RWPE1 (cell line): ENCODE measurements around the gene SENP1.

Experiments used
- CTCF ChIA-PET: fragments of 350-600 bp; sonication (Branson Sonifier 250); formaldehyde crosslinking; extraction: SDS; loops from one replicate; lab custom pipeline; 2021; lab: Yijun Ruan, JAX
- POLR2A ChIA-PET: fragments of 400-600 bp; formaldehyde crosslinking; extraction: SDS; loops from one replicate; lab custom pipeline; 2020; ENCODE audit warnings: antibody characterized with exemption; ENCODE audit not compliant: low non-redundant PET; lab: Yijun Ruan, JAX
- DNase-seq: peaks from one replicate; pipeline ENCODE4 v3.0.0; 2012; ENCODE audit warnings: low spot score
- H3K27ac ChIP-seq: fragments of 450-650 bp; 2 replicates; pipeline ENCODE4 v1.5.1; 2017
- TF ChIP-seq, protein P1 (sequence below): fragments of 450-650 bp; conservative IDR thresholded peaks from 2 replicates; pipeline ENCODE4 v1.5.1; 2017; ENCODE audit warnings: low read depth, mild to moderate bottlenecking

Gene SENP1

DNA sequence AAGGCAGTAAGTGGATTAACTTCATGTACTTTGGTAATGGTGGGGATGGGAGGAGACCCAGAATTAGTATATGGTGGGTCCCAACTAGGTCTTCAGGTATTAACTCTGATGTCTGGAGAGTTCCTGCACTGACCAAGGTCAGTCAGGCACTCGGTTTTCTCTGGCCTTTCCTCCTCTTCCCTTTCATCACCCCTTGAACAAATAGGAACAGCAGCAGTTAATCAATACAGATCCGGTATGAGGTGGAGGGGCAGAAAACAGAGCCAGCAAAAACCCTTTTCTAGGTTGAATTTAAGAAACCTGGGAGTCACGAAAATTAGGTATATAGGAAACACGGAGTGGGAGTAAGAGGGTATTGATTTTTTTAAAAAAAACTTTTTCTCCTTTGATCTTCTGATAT lies 17.3 kb upstream of the SENP1 start:
- CTCF ChIA-PET: no interaction called here
- TF ChIP-seq, protein P1, sequence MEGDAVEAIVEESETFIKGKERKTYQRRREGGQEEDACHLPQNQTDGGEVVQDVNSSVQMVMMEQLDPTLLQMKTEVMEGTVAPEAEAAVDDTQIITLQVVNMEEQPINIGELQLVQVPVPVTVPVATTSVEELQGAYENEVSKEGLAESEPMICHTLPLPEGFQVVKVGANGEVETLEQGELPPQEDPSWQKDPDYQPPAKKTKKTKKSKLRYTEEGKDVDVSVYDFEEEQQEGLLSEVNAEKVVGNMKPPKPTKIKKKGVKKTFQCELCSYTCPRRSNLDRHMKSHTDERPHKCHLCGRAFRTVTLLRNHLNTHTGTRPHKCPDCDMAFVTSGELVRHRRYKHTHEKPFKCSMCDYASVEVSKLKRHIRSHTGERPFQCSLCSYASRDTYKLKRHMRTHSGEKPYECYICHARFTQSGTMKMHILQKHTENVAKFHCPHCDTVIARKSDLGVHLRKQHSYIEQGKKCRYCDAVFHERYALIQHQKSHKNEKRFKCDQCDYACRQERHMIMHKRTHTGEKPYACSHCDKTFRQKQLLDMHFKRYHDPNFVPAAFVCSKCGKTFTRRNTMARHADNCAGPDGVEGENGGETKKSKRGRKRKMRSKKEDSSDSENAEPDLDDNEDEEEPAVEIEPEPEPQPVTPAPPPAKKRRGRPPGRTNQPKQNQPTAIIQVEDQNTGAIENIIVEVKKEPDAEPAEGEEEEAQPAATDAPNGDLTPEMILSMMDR: no peak
- no peak overlapping the region for H3K27ac ChIP-seq
- no peak for DNase-seq
- POLR2A ChIA-PET: no interaction called here

DNA sequence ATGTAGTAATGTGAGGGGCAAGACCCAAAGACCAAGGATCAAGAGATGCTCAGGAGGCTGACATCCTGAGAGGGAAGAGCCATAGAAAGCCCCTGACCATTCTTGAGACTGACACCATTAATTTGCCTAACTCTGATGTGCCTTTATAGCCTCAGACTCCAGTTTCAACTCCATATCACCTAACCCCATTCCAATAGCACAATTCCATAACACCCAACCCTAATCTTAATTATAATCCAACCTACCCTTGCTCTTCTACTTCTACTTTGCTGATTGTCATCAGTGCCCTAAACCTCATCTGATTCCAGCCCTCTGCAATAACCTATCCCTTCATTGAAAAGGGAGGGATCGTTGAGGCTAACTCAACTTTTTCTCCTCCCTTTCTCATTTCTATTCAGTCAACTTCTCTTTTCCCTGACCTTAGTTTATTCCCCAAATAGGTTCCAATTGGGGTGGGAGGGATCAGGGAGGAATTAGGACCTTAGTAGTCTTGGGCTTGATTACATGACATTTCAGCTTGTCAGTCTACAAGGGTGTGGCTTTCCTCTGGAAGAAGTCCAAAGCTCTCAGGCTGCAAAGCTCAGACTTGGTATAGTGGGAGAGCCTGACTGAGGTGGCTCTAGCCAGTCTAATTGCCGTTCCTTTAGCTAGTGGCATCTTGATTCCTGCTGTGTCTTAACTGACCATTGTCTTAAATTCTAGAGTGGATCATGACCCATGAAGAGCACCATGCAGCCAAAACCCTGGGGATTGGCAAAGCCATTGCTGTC lies 16.4 kb upstream of the SENP1 start:
- TF ChIP-seq, protein P1: no peak
- no peak overlapping the region for H3K27ac ChIP-seq
- POLR2A ChIA-PET: interaction anchor here (0.5 kb wide), 1 partner anchor 293 kb away, joined by 3 read pairs; no protein-coding TSS in a partner anchor
- no peak for DNase-seq
- CTCF ChIA-PET: no interaction called here

DNA sequence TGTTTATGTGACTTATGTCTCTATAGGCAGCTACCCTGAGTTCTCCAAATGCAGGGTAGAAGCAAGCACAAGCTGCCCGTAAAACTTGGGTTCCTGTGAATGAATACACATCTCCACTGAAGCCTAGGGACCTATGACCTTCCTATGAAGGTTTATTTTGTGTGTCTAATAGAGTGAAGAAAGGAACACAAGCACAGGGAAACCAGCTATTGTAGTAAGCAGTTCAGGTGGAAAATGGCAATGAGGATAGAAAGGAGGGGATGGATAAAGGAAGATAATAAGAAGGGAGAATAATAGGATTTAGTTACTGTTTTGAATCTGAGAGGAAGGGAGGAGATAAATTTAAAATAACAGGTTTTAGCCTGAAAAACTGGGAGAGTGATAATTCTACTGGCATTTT lies 15.6 kb upstream of the SENP1 start:
- H3K27ac ChIP-seq: no peak overlapping the region
- TF ChIP-seq, protein P1: no peak
- no peak for DNase-seq
- ChIA-PET CTCF (no interaction called here), POLR2A (no interaction called here)

- CTCF ChIA-PET: interaction anchor here (0.6 kb wide), 1 partner anchor 140 kb away, joined by 3 read pairs; no protein-coding TSS in a partner anchor
- DNase-seq: peak; percentile 34
- peak overlapping the region; percentile 79 for H3K27ac ChIP-seq
- TF ChIP-seq, protein P1: no peak
- POLR2A ChIA-PET: no interaction called here
Measured at GRCh38 chr12:48119834-48120195, 13.9 kb upstream of the SENP1 start.

DNA sequence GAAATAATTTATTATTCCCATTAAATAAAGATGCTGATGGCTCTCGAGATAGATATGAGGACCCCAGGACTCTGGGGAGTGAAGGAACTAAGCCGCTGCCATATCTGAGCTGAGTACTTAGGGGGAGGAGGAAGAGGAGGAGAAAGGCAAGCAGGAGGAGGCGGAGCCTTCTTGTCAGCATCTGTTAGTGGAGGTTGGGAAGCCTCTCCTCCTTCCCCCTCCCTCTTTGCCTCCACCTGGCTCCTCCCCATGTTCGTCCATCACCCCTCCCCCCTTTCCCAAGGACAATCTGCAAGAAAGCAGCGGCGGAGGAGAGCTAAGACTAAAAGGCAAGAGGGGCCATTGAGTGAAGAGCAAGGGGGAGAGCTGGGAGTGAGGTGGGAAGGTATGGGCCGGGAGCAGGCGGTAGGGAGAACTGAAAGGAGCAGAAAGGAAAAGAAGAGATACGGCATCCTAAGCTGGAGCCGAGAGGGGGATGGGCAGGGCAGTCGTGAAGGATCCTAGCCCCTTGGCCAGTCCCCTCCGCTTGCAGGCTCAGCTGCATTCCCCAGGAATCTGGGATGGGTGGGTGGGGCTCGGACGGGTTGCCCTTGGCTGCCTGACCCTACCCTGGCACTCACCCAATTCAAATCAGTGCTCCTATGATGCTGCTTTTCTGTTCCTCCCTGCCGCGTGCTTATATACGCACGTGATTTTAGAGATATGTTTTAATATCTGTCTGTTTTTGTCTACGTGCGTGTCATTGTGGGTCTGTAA lies 13.4 kb upstream of the SENP1 start, which contains the start of gene PFKM:
Gene PFKM (plus strand): TSS at position 287 of the 756 bp plus-strand sequence. CDS start 3,411 bp downstream, outside the sequence.
- CTCF ChIA-PET: interaction anchor here (0.6 to 1.0 kb wide), 3 partner anchors 40 to 139 kb away, joined by 3 to 7 read pairs (median 3); no protein-coding TSS in a partner anchor
- POLR2A ChIA-PET: interaction anchor here (0.6 to 1.0 kb wide), 2 partner anchors 214 to 1505 kb away, joined by 3 read pairs; partner anchors contain the start of gene VDR
- TF ChIP-seq, protein P1: no peak
- H3K27ac ChIP-seq: peak within 1 kb of the TSS; percentile 79
- DNase-seq: peak; percentile 97

DNA sequence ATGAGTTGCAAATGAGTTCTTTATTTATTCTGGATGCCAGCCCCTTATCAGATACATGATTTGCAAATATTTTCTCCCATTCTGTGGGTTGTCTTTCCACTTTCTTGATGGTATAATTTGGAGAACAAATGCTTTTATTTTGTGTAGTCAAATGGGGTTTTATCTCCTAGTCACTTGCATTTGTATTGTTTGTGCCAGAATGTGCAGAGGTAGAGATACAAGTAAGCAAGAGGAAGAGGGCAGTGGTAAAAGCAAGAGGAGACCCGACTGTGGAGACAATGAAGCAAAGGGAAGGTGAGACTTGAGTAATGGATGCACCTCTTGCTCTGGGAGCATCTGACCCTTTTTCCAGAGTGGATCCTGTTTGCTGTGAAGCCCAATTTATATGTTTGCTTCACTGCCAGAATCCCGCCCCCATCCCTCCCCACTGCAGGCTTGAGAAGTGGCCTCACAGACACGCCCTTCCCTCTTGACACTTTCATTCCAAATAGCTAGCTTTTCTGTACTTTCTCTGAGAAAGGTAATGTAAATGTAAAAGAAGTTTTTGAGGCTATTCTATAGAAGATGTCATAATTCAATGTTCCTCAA lies 12.5 kb upstream of the SENP1 start:
- no peak for DNase-seq
- H3K27ac ChIP-seq: no peak overlapping the region
- CTCF ChIA-PET: interaction anchor here (0.6 to 1.0 kb wide), 2 partner anchors 39 to 79 kb away, joined by 3 to 7 read pairs; no protein-coding TSS in a partner anchor
- POLR2A ChIA-PET: interaction anchor here (1.0 kb wide), 1 partner anchor 213 kb away, joined by 3 read pairs; the partner anchor contains the start of gene VDR
- TF ChIP-seq, protein P1: no peak
